Erythroblast (primary cell): Measurements from ENCODE around the gene EVC.

Source experiments
- DNase-seq, 2 experiments: peaks; one replicate each; lab custom pipeline; 2025; lab: John Stamatoyannopoulos, UW
- GATA1 ChIP-seq: IDR thresholded peaks from 2 replicates; pipeline ENCODE4 v1.6.1; 2011; ENCODE audit warnings: low read depth, mild to moderate bottlenecking, control low read depth, low read length, moderate library complexity
- POLR2A ChIP-seq: IDR thresholded peaks from 2 replicates; pipeline ENCODE4 v1.6.1; 2011; ENCODE audit warnings: mild to moderate bottlenecking, low read length

The EVC gene

GRCh38 chr4:5703831-5704230, 7.2 kb upstream of the EVC start:
- peak in 1 of 2 experiments; percentile 9 for DNase-seq
- TF ChIP-seq GATA1 (no peak), POLR2A (no peak)

GRCh38 chr4:5704276-5704675, 6.7 kb upstream of the EVC start:
- DNase-seq, result no peak
- TF ChIP-seq GATA1 (no peak), POLR2A (no peak)

DNA sequence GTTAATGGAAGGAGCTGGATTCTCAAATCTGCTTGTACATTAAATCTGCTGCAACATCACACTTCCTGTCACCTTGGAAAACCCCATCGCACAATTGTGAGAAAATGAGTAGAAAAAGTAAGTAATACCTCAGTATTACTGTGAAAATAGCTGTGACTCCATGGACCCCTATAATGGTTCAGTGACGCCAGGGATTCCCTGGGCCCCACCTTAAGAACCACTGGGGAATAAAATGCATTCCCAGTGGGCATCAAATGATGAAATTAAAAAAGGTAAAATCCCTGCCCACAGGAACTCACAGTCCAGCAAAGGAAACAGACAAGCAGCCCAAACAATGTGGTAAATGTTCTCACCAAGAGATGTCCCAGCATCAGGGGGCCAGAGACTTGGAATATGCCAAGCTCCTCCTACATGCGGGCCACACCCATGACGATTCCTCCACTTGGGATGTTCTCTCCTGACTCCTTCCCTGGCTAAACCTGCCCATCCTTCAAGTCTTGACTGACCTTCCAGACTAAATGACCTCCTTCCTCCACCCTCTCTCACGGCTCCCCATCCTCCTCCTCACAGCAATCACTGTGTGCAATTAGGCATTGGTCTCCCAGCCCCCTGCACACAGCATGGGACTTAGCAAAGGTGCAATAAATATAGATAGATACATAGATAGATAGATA, 5.2 kb upstream of the EVC start:
- TF ChIP-seq GATA1, result no peak
- no peak for TF ChIP-seq POLR2A
- peak; percentile 79 to 84 for DNase-seq

DNA sequence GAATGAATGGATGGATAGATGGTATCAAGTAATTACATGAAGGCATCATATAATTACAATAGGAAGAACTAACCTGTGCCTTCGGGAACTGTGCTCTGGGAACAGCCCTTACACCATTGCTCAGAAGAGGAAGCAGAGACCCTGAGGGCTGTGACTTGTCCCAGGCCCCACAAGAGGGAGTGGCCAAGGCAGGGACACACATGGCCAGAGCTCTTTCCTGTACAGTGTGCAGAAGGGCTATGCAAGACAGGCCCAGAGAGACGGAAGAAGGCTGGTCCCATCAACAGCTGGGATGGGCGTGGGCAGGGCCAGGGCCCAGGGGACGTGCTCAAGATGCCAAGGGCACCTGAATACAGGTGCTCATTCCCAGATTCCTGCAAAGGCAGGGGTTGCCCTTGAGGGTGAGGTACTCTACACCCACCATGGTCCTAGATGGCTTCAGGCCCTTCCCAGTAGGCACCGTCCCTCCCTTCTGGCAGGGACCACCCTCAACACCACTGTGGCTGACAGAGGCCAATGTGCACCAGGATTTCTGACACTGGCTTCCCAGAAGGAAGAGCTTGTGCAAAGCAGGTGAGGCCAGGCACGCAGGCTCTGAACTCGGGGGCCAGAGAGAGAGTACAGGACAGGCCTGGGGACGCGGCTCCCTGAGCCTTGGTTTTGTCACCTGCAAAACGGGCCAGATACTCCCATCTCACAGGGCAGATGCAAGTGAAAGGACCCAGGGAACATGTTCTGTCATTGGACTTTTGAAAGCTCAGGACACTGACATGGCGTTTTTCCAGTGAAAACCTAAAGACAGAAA, 4.3 kb upstream of the EVC start:
- TF ChIP-seq POLR2A (no peak), GATA1 (no peak)
- DNase-seq, result peak in 1 of 2 experiments; percentile 18

- TF ChIP-seq GATA1, result no peak
- TF ChIP-seq POLR2A, result no peak
- DNase-seq, result no peak
These were observed 3.6 kb upstream of the EVC start for GRCh38 chr4:5707366-5707765.

- TF ChIP-seq POLR2A (no peak), GATA1 (no peak)
- no peak for DNase-seq
These were observed 3.1 kb upstream of the EVC start for GRCh38 chr4:5707778-5708448.

- TF ChIP-seq POLR2A (no peak), GATA1 (no peak)
- no peak for DNase-seq
These were observed 2.4 kb upstream of the EVC start, which contains the start of gene EVC2 for GRCh38 chr4:5708449-5709206. TSS of gene EVC2 (minus strand) at chr4:5708559. CDS start at chr4:5708513, 46 bp downstream.

GRCh38 chr4:5709207-5709575, 1.8 kb upstream of the EVC start:
- no peak for DNase-seq

GRCh38 chr4:5710065-5710960, 688 bp upstream of the EVC start:
- DNase-seq, result no peak
- TF ChIP-seq POLR2A (no peak), GATA1 (no peak)

More at GRCh38 chr4:5709207-5709575, 1.8 kb upstream of the EVC start:
- TF ChIP-seq GATA1, result no peak
- TF ChIP-seq POLR2A, result no peak

- TF ChIP-seq POLR2A, result no peak
- no peak for TF ChIP-seq GATA1
- no peak for DNase-seq
These were observed 631 bp downstream of the EVC start for GRCh38 chr4:5711479-5712184.

DNA sequence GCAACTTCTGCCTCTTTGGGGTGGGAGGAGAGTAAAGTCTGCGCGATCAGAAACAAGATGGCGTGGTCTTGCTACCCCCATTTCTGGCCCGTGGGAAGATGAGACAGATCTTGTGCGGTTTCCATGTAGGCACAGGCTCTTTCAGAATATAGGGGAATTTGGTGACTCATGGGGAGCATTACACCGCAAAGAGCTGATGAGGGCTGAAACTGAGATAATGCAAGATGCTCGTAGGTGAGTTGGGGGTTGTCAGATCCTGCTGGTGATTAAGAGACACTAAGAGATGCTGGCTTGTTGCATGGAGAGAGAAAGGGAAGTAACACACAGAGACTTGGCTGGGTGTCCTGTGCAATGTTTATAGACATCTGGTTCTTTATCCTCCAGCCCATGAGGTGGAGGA, 1.5 kb downstream of the EVC start:
- no peak for TF ChIP-seq GATA1
- DNase-seq, result no peak

DNA sequence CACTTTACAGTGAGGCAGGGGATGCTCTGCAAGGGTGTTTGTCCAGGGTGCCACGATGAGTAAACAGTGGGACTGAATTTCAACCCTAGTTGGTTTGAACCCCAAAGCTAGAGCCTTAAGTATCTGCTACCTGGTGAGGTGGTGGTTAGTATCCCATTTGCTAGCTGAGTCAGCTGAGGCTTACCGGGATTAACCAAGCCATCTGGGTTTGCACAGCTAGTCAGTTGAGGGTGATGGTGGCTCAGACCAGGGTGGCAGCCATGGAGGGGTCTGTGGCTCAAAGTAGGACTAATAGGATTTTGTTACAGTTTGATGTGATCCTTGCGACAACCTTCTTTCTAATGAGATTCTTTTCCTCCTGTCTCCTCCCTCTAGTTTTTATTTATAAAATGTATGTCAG, 1.9 kb downstream of the EVC start:
- DNase-seq, result no peak
- no peak for TF ChIP-seq GATA1
- no peak for TF ChIP-seq POLR2A

GRCh38 chr4:5713861-5714260, 2.9 kb downstream of the EVC start:
- no peak for DNase-seq
- no peak for TF ChIP-seq GATA1
- no peak for TF ChIP-seq POLR2A
